Progenitor cell of endocrine pancreas (in vitro differentiated cells): ENCODE data around the gene FNDC3A. TPM values are rescaled to one million over a fixed set of nuclear protein-coding genes. Genes with fewer than 3 reads are reported as not detected.

Experiments used
- DNase-seq: peaks from one replicate; pipeline ENCODE4 v3.0.0; 2021; ENCODE audit warnings: low spot score; ENCODE audit not compliant: unreplicated experiment
- H3K27ac Mint-ChIP-seq: 2 replicates; pipeline ENCODE4 v1.8.0; 2021; ENCODE audit warnings: mild to moderate bottlenecking, moderate library complexity, mixed read lengths
- H3K27me3 Mint-ChIP-seq: 2 replicates; pipeline ENCODE4 v1.8.0; 2021; ENCODE audit warnings: mixed read lengths
- H3K36me3 Mint-ChIP-seq: 2 replicates; pipeline ENCODE4 v1.8.0; 2022; ENCODE audit warnings: mixed read lengths; ENCODE audit not compliant: insufficient read depth
- H3K4me1 Mint-ChIP-seq: 2 replicates; pipeline ENCODE4 v1.8.0; 2021; ENCODE audit warnings: low read depth, mixed read lengths
- H3K4me3 Mint-ChIP-seq: 2 replicates; pipeline ENCODE4 v1.8.0; 2021; ENCODE audit warnings: low read depth, mild to moderate bottlenecking, moderate library complexity, mixed read lengths
- H3K9me3 Mint-ChIP-seq: 2 replicates; pipeline ENCODE4 v1.8.0; 2021; ENCODE audit warnings: low read depth, mixed read lengths
- CTCF ChIP-seq: fragments of 200-600 bp; sonication (generic); IDR thresholded peaks from one replicate; pipeline ENCODE4 v1.5.0; 2021; ENCODE audit warnings: antibody characterized with exemption, mild to moderate bottlenecking; ENCODE audit not compliant: unreplicated experiment
- total RNA-seq: library from RNA; stranded (reverse); gene quantifications from 2 replicates; pipeline ENCODE4 v1.2.1, GENCODE V29; 2021

The FNDC3A gene
- total RNA-seq, 1 donor from 2014 or later = 116 TPM

GRCh38 chr13:49040872-49041271, 65.2 kb downstream of the FNDC3A start:
- no peak for TF ChIP-seq CTCF
- Mint-ChIP-seq H3K9me3 (no peaks in the 10 kb centered on the region), H3K27me3 (no peaks in the 10 kb centered on the region), H3K4me1 (no peaks in the 10 kb centered on the region), H3K4me3 (no peak overlapping the region), H3K36me3 (peaks cover 7% of the 10 kb centered on the region), H3K27ac (no peak overlapping the region)
- DNase-seq = no peak

- H3K27me3 Mint-ChIP-seq = no peaks in the 10 kb centered on the region
- H3K9me3 Mint-ChIP-seq = peaks cover 4% of the 10 kb centered on the region
These were observed 66.8 kb downstream of the FNDC3A start for GRCh38 chr13:49042476-49042875.

GRCh38 chr13:49044008-49044407, 68.3 kb downstream of the FNDC3A start:
- DNase-seq = no peak
- Mint-ChIP-seq H3K27ac (no peak overlapping the region), H3K4me1 (no peaks in the 10 kb centered on the region), H3K4me3 (no peak overlapping the region), H3K27me3 (no peaks in the 10 kb centered on the region), H3K36me3 (peaks cover 19% of the 10 kb centered on the region), H3K9me3 (peaks cover 14% of the 10 kb centered on the region)
- TF ChIP-seq CTCF = no peak

More at GRCh38 chr13:49042476-49042875, 66.8 kb downstream of the FNDC3A start:
- Mint-ChIP-seq H3K27ac (no peak overlapping the region), H3K36me3 (peaks cover 14% of the 10 kb centered on the region), H3K4me3 (no peak overlapping the region), H3K4me1 (no peaks in the 10 kb centered on the region)
- DNase-seq = no peak
- no peak for TF ChIP-seq CTCF

GRCh38 chr13:49044836-49045235, 69.1 kb downstream of the FNDC3A start:
- TF ChIP-seq CTCF = no peak
- Mint-ChIP-seq H3K27ac (no peak overlapping the region), H3K9me3 (peaks cover 21% of the 10 kb centered on the region), H3K4me3 (no peak overlapping the region), H3K27me3 (no peaks in the 10 kb centered on the region), H3K36me3 (peaks cover 26% of the 10 kb centered on the region), H3K4me1 (no peaks in the 10 kb centered on the region)
- DNase-seq = no peak

- Mint-ChIP-seq H3K9me3 (peaks cover 33% of the 10 kb centered on the region), H3K4me1 (no peaks in the 10 kb centered on the region), H3K4me3 (no peak overlapping the region), H3K27ac (no peak overlapping the region), H3K27me3 (no peaks in the 10 kb centered on the region), H3K36me3 (peaks cover 32% of the 10 kb centered on the region)
- DNase-seq = no peak
- TF ChIP-seq CTCF = no peak
These were observed 70.3 kb downstream of the FNDC3A start for GRCh38 chr13:49046002-49046401.
